IMR-90 (cell line): ENCODE results near the gene INPP5A. TPM values are rescaled to one million over a fixed set of nuclear protein-coding genes. Genes with fewer than 3 reads are reported as not detected.

ENCODE experiments used
- ATAC-seq: fragments of 200-7000 bp; cut with Tn5 transposase; 2 replicates; pipeline ENCODE4 v1.9.1; 2020; ENCODE audit warnings: low read depth, mild to moderate bottlenecking, moderate library complexity
- BruUV-seq: library from RNA; stranded (reverse); fragments of 400-500 nt; replicated peaks from 2 replicates; lab custom pipeline; 2021; lab: Mats Ljungman, UMichigan
- CTCF ChIA-PET: fragments of 300-600 bp; formaldehyde crosslinking; extraction: SDS; loops from one replicate; lab custom pipeline; 2021; ENCODE audit warnings: antibody characterized with exemption; lab: Yijun Ruan, JAX
- POLR2A ChIA-PET: fragments of 300-600 bp; sonication (Branson Sonifier 250); formaldehyde crosslinking; loops from one replicate; lab custom pipeline; 2022; ENCODE audit warnings: antibody characterized with exemption; ENCODE audit not compliant: unreplicated experiment; lab: Charles Lee
- DNase-seq: peaks from one replicate; pipeline ENCODE4 v3.0.0; 2013
- H2AFZ ChIP-seq: replicated peaks from 2 replicates; pipeline ENCODE3; 2013; ENCODE audit warnings: low read length, mild to moderate bottlenecking; ENCODE audit not compliant: poor library complexity
- H2AK5ac ChIP-seq: 2 replicates; pipeline ENCODE4 v1.6.1; 2013; ENCODE audit warnings: low read depth, low read length, inconsistent platforms
- H2AK9ac ChIP-seq: replicated peaks from 2 replicates; pipeline ENCODE3; 2013; ENCODE audit warnings: mild to moderate bottlenecking, low read depth, low read length, moderate library complexity; ENCODE audit not compliant: poor library complexity
- H2BK120ac ChIP-seq: 2 replicates; pipeline ENCODE4 v1.6.1; 2013; ENCODE audit warnings: low read depth, low read length, inconsistent platforms
- H2BK15ac ChIP-seq: 3 replicates; pipeline ENCODE4 v1.6.1; 2013; ENCODE audit warnings: low read depth, low read length, inconsistent platforms
- H2BK20ac ChIP-seq: 2 replicates; pipeline ENCODE4 v1.6.1; 2013; ENCODE audit warnings: low read depth, mild to moderate bottlenecking, inconsistent platforms, low read length, moderate library complexity
- H2BK5ac ChIP-seq: 2 replicates; pipeline ENCODE4 v1.6.1; 2013; ENCODE audit warnings: mild to moderate bottlenecking, low read depth, low read length, inconsistent platforms; ENCODE audit not compliant: poor library complexity, severe bottlenecking
- H3K14ac ChIP-seq: replicated peaks from 2 replicates; pipeline ENCODE4 v1.6.1; 2013; ENCODE audit warnings: low read depth, low read length, inconsistent platforms
- H3K18ac ChIP-seq: 2 replicates; pipeline ENCODE4 v1.6.1; 2013; ENCODE audit warnings: low read depth, low read length, control low read depth
- H3K23ac ChIP-seq: 2 replicates; pipeline ENCODE4 v1.6.1; 2013; ENCODE audit warnings: low read depth, low read length, inconsistent platforms
- H3K27ac ChIP-seq: 2 replicates; pipeline ENCODE4 v1.5.1; 2013; ENCODE audit warnings: mild to moderate bottlenecking, control low read depth, low read length; ENCODE audit not compliant: insufficient read depth
- H3K27me3 ChIP-seq: 2 replicates; pipeline ENCODE4 v1.6.1; 2013; ENCODE audit warnings: low read length; ENCODE audit not compliant: control insufficient read depth, insufficient read depth
- H3K36me3 ChIP-seq: 2 replicates; pipeline ENCODE4 v1.6.1; 2013; ENCODE audit warnings: low read length, mixed read lengths; ENCODE audit not compliant: control insufficient read depth, insufficient read depth
- H3K4ac ChIP-seq: 2 replicates; pipeline ENCODE4 v1.6.1; 2013; ENCODE audit warnings: low read depth, low read length, inconsistent platforms
- H3K4me1 ChIP-seq: 2 replicates; pipeline ENCODE4 v1.6.1; 2013; ENCODE audit warnings: low read length, mixed read lengths; ENCODE audit not compliant: control insufficient read depth, insufficient read depth
- H3K4me2 ChIP-seq: 2 replicates; pipeline ENCODE4 v1.6.1; 2013; ENCODE audit warnings: low read depth, mild to moderate bottlenecking, control low read depth, low read length, moderate library complexity
- H3K4me3 ChIP-seq: 2 replicates; pipeline ENCODE4 v1.5.1; 2013; ENCODE audit warnings: low read depth, mild to moderate bottlenecking, control low read depth, low read length, moderate library complexity; ENCODE audit not compliant: insufficient read depth
- H3K56ac ChIP-seq: 2 replicates; pipeline ENCODE4 v1.6.1; 2013; ENCODE audit warnings: low read length, inconsistent platforms; ENCODE audit not compliant: insufficient read depth; ENCODE audit errors: extremely low read depth
- H3K79me1 ChIP-seq, 2 experiments: 2 replicates each; pipeline ENCODE4 v1.6.1; 2013; ENCODE audit warnings: low read length in 2 of 2, inconsistent platforms in 1 of 2, low read depth in 1 of 2
- H3K9ac ChIP-seq: 2 replicates; pipeline ENCODE4 v1.6.1; 2013; ENCODE audit warnings: low read depth, low read length, control low read depth
- H3K9me1 ChIP-seq: 2 replicates; pipeline ENCODE4 v1.6.1; 2013; ENCODE audit warnings: low read length, inconsistent platforms; ENCODE audit not compliant: insufficient read depth
- H3K9me3 ChIP-seq: 2 replicates; pipeline ENCODE4 v1.6.1; 2013; ENCODE audit warnings: low read length; ENCODE audit not compliant: control insufficient read depth, insufficient read depth
- H4K20me1 ChIP-seq: 2 replicates; pipeline ENCODE4 v1.6.1; 2013; ENCODE audit warnings: low read length, inconsistent platforms; ENCODE audit not compliant: insufficient read depth
- H4K5ac ChIP-seq: 2 replicates; pipeline ENCODE4 v1.6.1; 2013; ENCODE audit warnings: mild to moderate bottlenecking, low read depth, low read length, control low read depth
- H4K8ac ChIP-seq, 2 experiments: 2 replicates each; pipeline ENCODE4 v1.6.1; 2013; ENCODE audit warnings: low read depth in 2 of 2, low read length in 2 of 2, control low read depth in 1 of 2, inconsistent platforms in 1 of 2
- H4K91ac ChIP-seq: 2 replicates; pipeline ENCODE4 v1.6.1; 2013; ENCODE audit warnings: low read depth, low read length, inconsistent platforms; ENCODE audit not compliant: insufficient read depth
- BHLHE40 ChIP-seq: fragments of 150-350 bp; IDR thresholded peaks from 2 replicates; pipeline ENCODE4 v1.6.1; 2016; ENCODE audit warnings: mild to moderate bottlenecking, low read depth, low read length
- CEBPB ChIP-seq: IDR thresholded peaks from 2 replicates; pipeline ENCODE4 v1.6.1; 2012; ENCODE audit warnings: low read depth, low read length, improper control_type of control experiment
- CHD1 ChIP-seq: IDR thresholded peaks from 2 replicates; pipeline ENCODE4 v1.6.1; 2012; ENCODE audit warnings: low read depth, low read length, improper control_type of control experiment
- CTCF ChIP-seq: conservative IDR thresholded peaks from 2 replicates; pipeline ENCODE4 v1.5.1; 2012; ENCODE audit warnings: mild to moderate bottlenecking, low read depth, low read length, improper control_type of control experiment
- FOS ChIP-seq: fragments of 150-350 bp; IDR thresholded peaks from 2 replicates; pipeline ENCODE4 v1.6.1; 2016; ENCODE audit warnings: low read depth, low read length
- MAFK ChIP-seq: IDR thresholded peaks from 2 replicates; pipeline ENCODE4 v1.6.1; 2012; ENCODE audit warnings: low read depth, low read length, improper control_type of control experiment
- MAZ ChIP-seq: IDR thresholded peaks from 2 replicates; pipeline ENCODE4 v1.6.1; 2012; ENCODE audit warnings: low read depth, mild to moderate bottlenecking, low read length, improper control_type of control experiment, moderate library complexity, borderline replicate concordance
- MXI1 ChIP-seq: IDR thresholded peaks from 2 replicates; pipeline ENCODE4 v1.6.1; 2012; ENCODE audit warnings: low read depth, mild to moderate bottlenecking, low read length, moderate library complexity, borderline replicate concordance
- NFE2L2 ChIP-seq: fragments of 150-350 bp; IDR thresholded peaks from 2 replicates; pipeline ENCODE4 v1.6.1; 2016; ENCODE audit warnings: low read depth, mild to moderate bottlenecking, low read length
- POLR2A ChIP-seq: IDR thresholded peaks from 2 replicates; pipeline ENCODE4 v1.6.1; 2012; ENCODE audit warnings: mild to moderate bottlenecking, low read depth, low read length
- RAD21 ChIP-seq: IDR thresholded peaks from 2 replicates; pipeline ENCODE4 v1.6.1; 2012; ENCODE audit warnings: low read length, improper control_type of control experiment
- RCOR1 ChIP-seq: IDR thresholded peaks from 2 replicates; pipeline ENCODE4 v1.6.1; 2012; ENCODE audit warnings: mild to moderate bottlenecking, low read length, improper control_type of control experiment; ENCODE audit not compliant: insufficient replicate concordance
- RFX5 ChIP-seq: IDR thresholded peaks from 2 replicates; pipeline ENCODE4 v1.8.0; 2012; ENCODE audit warnings: low read depth, mild to moderate bottlenecking, low read length, moderate library complexity
- USF2 ChIP-seq: fragments of 150-350 bp; IDR thresholded peaks from 2 replicates; pipeline ENCODE4 v1.6.1; 2017; ENCODE audit warnings: mild to moderate bottlenecking, antibody characterized with exemption, low read length, low read depth
- WGBS, 2 experiments: methylation state at CpG; one replicate each; pipeline versions ENCODE4 v1.1.5 to v1.1.7; 2013; ENCODE audit warnings: missing lambda C conversion rate in 2 of 2; ENCODE audit not compliant: insufficient read length in 1 of 2; ENCODE audit errors: extremely low coverage in 2 of 2; 5-methylcytosine and 5-hydroxymethylcytosine counted together
- dilution Hi-C: fragments of 300-500 bp; cut with HindIII; formaldehyde crosslinking; loops from one replicate; pipeline ENCODE4 v1.14.3; 2018; ENCODE audit warnings: low sequenced_read_pairs; ENCODE audit not compliant: unreplicated experiment
- in situ Hi-C: fragments of 300-500 bp; cut with MboI; formaldehyde crosslinking; loops from 3 replicates; pipeline ENCODE4 v1.14.3; 2019; ENCODE audit warnings: low sequenced_read_pairs, inconsistent platforms, mixed read lengths
- intact Hi-C: fragments of 100-400 bp; cut with micrococcal nuclease; formaldehyde crosslinking; loops from 2 replicates; pipeline ENCODE4 v1.10.0; 2022
- polyA plus RNA-seq, 3 experiments: library from polyadenylated mRNA; depleted of rRNA; stranded (reverse); fragments of >200 nt; gene quantifications; 2 replicates each; pipeline ENCODE4 v1.2.3, GENCODE V29; 2012; ENCODE audit warnings: low replicate concordance in 1 of 3
- total RNA-seq: library from RNA; depleted of rRNA; stranded (reverse); fragments of >200 nt; gene quantifications from 2 replicates; pipeline ENCODE4 v1.2.3, GENCODE V29; 2012

Gene INPP5A
- total and polyA plus RNA-seq, 2 of the 4 experiments (the other 2 are of a cell fraction): 21.4 to 36.7 TPM

- Histone ChIP-seq H3K56ac (no peak overlapping the region), H2AK5ac (peak overlapping the region; percentile 29), H3K36me3 (no peaks in the 10 kb centered on the region), H3K4ac (peak overlapping the region; percentile 6), H4K20me1 (peaks cover 6% of the 10 kb centered on the region; the same call in 1 of the 2 replicates), H3K23ac (0 out of 2 replicates have a peak overlapping the region, but pooled peaks have one; percentile 3), H3K4me3 (no peak overlapping the region), H3K9ac (no peak overlapping the region), H2AK9ac (no peak overlapping the region), H3K9me1 (peaks cover 25% of the 10 kb centered on the region), H3K79me1 (peaks cover 20 to 50% of the 10 kb centered on the region in 2 experiments), H3K27ac (no peak overlapping the region), H2BK120ac (peak overlapping the region; percentile 13; the same call in 1 of the 2 replicates), H4K5ac (no peak overlapping the region), H2BK20ac (peak overlapping the region; percentile 64), H3K9me3 (0 out of 2 replicates have a peak, but pooled peaks cover 2% of the 10 kb centered on the region), H3K4me1 (peaks cover 13% of the 10 kb centered on the region), H3K18ac (no peak overlapping the region), H4K91ac (no peak overlapping the region; the same call in 1 of the 2 replicates), H2BK15ac (no peak overlapping the region), H3K14ac (0 out of 2 replicates have a peak overlapping the region, but pooled peaks have one; percentile 5), H3K27me3 (no peaks in the 10 kb centered on the region), H3K4me2 (no peak overlapping the region), H2BK5ac (no peak overlapping the region), H4K8ac (no peak overlapping the region), H2AFZ (no peak overlapping the region)
- ChIA-PET CTCF (interaction anchor here (0.6 kb wide), 1 partner anchor 9 kb away, joined by 3 read pairs; no protein-coding TSS in a partner anchor), POLR2A (no interaction called here)
- WGBS, 2 experiments: 85% methylated on average over 11 of the region's 12 CpGs; no CpG with 5 or more reads in 1 of the 2 experiments
- no TSS peak for BruUV-seq
- intact Hi-C loops (no loop called here), in situ Hi-C loops (no loop called here), dilution Hi-C loops (no loop called here)
- TF ChIP-seq MXI1: no peak
- TF ChIP-seq BHLHE40: no peak
- no peak for TF ChIP-seq POLR2A
- no peak for TF ChIP-seq CHD1
- no peak for TF ChIP-seq FOS
- TF ChIP-seq CTCF: no peak
- no peak for TF ChIP-seq NFE2L2
- no peak for TF ChIP-seq USF2
- TF ChIP-seq RFX5: no peak
- TF ChIP-seq MAZ: no peak
- TF ChIP-seq MAFK: no peak
- TF ChIP-seq CEBPB: no peak
- no peak for TF ChIP-seq RAD21
- no peak for TF ChIP-seq RCOR1
- DNase-seq (no peak), ATAC-seq (no peak)
These were observed 3.9 kb upstream of the INPP5A start for GRCh38 chr10:132533571-132534260.
